ENCODE measurements around the gene SCGN. TPM values are rescaled to one million over a fixed set of nuclear protein-coding genes. Genes with fewer than 3 reads are reported as not detected.
A peak's percentile ranks its signal among the peaks of the same experiment; 100 is the strongest.

The SCGN gene
- total and polyA plus RNA-seq, 2 of the 13 experiments (the other 11 are each of a cell fraction or from before 2014, with no cell fraction given): 2.9 to 29.0 TPM

- TF ChIP-seq ZNF253 (CRISPR knock-in tag; IDR thresholded peaks at IDR 0.05; ENCODE audit: borderline replicate concordance) (no peak), ZKSCAN5 (CRISPR knock-in tag; IDR thresholded peaks at IDR 0.05) (no peak), SRSF4 (IDR thresholded peaks at IDR 0.05; ENCODE audit: low read depth, low read length, poor library complexity, severe bottlenecking) (no peak), SNAPC2 (CRISPR knock-in tag; IDR thresholded peaks at IDR 0.05) (no peak), EHMT2 (IDR thresholded peaks at IDR 0.05; ENCODE audit: borderline replicate concordance, low read depth, low read length) (no peak), ZIK1 (CRISPR knock-in tag; IDR thresholded peaks at IDR 0.05; ENCODE audit: borderline replicate concordance, low read depth) (no peak), ZBTB7B (CRISPR knock-in tag; IDR thresholded peaks at IDR 0.05) (no peak), ZNF160 (CRISPR knock-in tag; IDR thresholded peaks at IDR 0.05) (no peak), NFYC (CRISPR knock-in tag; IDR thresholded peaks at IDR 0.05) (0 out of 2 replicates have a peak, but pooled peaks have one; percentile 9), MAFG (CRISPR knock-in tag; IDR thresholded peaks at IDR 0.05) (no peak), ZNF704 (CRISPR knock-in tag; IDR thresholded peaks at IDR 0.05; ENCODE audit: borderline replicate concordance) (no peak), ZNF775 (CRISPR knock-in tag; IDR thresholded peaks at IDR 0.05; ENCODE audit: borderline replicate concordance) (no peak), FOXA1 (IDR thresholded peaks at IDR 0.05) (no peak), FOXA1 (CRISPR knock-in tag; IDR thresholded peaks at IDR 0.05) (0 out of 2 replicates have a peak, but pooled peaks have one; percentile 40), RFXANK (CRISPR knock-in tag; IDR thresholded peaks at IDR 0.05) (no peak), ZNF44 (CRISPR knock-in tag; IDR thresholded peaks at IDR 0.05) (no peak), ZNF484 (CRISPR knock-in tag; IDR thresholded peaks at IDR 0.05; ENCODE audit: borderline replicate concordance, low read depth) (no peak), ZNF703 (CRISPR knock-in tag; IDR thresholded peaks at IDR 0.05; ENCODE audit: borderline replicate concordance) (no peak), TEAD3 (CRISPR knock-in tag; optimal IDR thresholded peaks at IDR 0.05; ENCODE audit: borderline replicate concordance) (peak; percentile 65), TOPORS (CRISPR knock-in tag; IDR thresholded peaks at IDR 0.05) (peak; percentile 51; the same call in 1 of the 2 replicates), ZNF7 (CRISPR knock-in tag; IDR thresholded peaks at IDR 0.05) (no peak), CHCHD3 (CRISPR knock-in tag; IDR thresholded peaks at IDR 0.05) (no peak), ZNF747 (CRISPR knock-in tag; IDR thresholded peaks at IDR 0.05; ENCODE audit: borderline replicate concordance) (no peak), HOXA5 (CRISPR knock-in tag; IDR thresholded peaks at IDR 0.05) (no peak), ZNF841 (CRISPR knock-in tag; IDR thresholded peaks at IDR 0.05; ENCODE audit: borderline replicate concordance) (no peak), POLR2AphosphoS5 (IDR thresholded peaks at IDR 0.05; ENCODE audit: low read depth, low read length) (no peak)
- TF ChIP-seq, protein P1, sequence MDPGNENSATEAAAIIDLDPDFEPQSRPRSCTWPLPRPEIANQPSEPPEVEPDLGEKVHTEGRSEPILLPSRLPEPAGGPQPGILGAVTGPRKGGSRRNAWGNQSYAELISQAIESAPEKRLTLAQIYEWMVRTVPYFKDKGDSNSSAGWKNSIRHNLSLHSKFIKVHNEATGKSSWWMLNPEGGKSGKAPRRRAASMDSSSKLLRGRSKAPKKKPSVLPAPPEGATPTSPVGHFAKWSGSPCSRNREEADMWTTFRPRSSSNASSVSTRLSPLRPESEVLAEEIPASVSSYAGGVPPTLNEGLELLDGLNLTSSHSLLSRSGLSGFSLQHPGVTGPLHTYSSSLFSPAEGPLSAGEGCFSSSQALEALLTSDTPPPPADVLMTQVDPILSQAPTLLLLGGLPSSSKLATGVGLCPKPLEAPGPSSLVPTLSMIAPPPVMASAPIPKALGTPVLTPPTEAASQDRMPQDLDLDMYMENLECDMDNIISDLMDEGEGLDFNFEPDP (CRISPR knock-in tag; conservative IDR thresholded peaks at IDR 0.05): no peak
- TF ChIP-seq, protein P2, sequence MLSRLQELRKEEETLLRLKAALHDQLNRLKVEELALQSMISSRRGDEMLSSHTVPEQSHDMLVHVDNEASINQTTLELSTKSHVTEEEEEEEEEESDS (CRISPR knock-in tag; IDR thresholded peaks at IDR 0.05; ENCODE audit: borderline replicate concordance): peak; percentile 72; the same call in 1 of the 2 replicates
Measured at GRCh38 chr6:25640446-25640845, 11.6 kb upstream of the SCGN start (continued).
